ENCODE measurements around the gene EPHA5.

DNA sequence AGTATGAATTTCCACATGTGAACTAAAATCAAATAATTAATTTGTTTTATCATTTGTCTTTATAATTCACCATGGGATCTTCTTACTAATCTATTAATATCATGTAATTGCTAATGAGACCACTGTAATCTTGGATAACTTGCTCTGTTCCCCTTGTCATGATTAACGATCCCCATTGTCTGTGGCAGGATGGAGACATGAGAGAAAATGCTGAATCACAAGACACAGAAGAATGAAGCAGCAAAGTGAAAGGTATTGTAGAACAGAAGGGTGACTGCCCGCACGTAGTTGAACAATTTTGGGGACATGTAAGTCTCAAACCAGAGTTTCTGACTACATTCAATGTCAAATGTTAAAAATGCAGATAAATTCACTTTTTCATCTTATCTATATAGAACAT, 135.2 kb downstream of the EPHA5 start:
- TF ChIP-seq, protein P1, sequence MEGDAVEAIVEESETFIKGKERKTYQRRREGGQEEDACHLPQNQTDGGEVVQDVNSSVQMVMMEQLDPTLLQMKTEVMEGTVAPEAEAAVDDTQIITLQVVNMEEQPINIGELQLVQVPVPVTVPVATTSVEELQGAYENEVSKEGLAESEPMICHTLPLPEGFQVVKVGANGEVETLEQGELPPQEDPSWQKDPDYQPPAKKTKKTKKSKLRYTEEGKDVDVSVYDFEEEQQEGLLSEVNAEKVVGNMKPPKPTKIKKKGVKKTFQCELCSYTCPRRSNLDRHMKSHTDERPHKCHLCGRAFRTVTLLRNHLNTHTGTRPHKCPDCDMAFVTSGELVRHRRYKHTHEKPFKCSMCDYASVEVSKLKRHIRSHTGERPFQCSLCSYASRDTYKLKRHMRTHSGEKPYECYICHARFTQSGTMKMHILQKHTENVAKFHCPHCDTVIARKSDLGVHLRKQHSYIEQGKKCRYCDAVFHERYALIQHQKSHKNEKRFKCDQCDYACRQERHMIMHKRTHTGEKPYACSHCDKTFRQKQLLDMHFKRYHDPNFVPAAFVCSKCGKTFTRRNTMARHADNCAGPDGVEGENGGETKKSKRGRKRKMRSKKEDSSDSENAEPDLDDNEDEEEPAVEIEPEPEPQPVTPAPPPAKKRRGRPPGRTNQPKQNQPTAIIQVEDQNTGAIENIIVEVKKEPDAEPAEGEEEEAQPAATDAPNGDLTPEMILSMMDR (IDR thresholded peaks at IDR 0.05), result no peak
- TF ChIP-seq EP300 (IDR thresholded peaks at IDR 0.05) (no peak), POLR2AphosphoS5 (IDR thresholded peaks at IDR 0.05) (no peak)
